Brain microvascular endothelial cell (primary cell): ENCODE results near the gene MAP3K7.

Experiments used
- DNase-seq: peaks from one replicate; pipeline ENCODE4 v3.0.0-alpha.2; 2020
- H3K27ac ChIP-seq: fragments of 250-450 bp; sonication (Bioruptor Pico); 2 replicates; pipeline ENCODE4 v1.5.1; 2020; ENCODE audit warnings: mild to moderate bottlenecking, moderate library complexity
- H3K27me3 ChIP-seq: fragments of 250-450 bp; sonication (Bioruptor Pico); replicated peaks from 2 replicates; pipeline ENCODE4 v1.5.1; 2020; ENCODE audit warnings: mild to moderate bottlenecking
- H3K36me3 ChIP-seq: fragments of 250-450 bp; sonication (Bioruptor Pico); replicated peaks from 2 replicates; pipeline ENCODE4 v1.5.1; 2020; ENCODE audit warnings: mild to moderate bottlenecking
- H3K4me3 ChIP-seq: 2 replicates; pipeline ENCODE4 v1.5.1; 2011; ENCODE audit warnings: low read depth, mild to moderate bottlenecking, control low read depth, low read length, moderate library complexity
- CTCF ChIP-seq: IDR thresholded peaks from 2 replicates; pipeline ENCODE4 v1.5.1; 2011; ENCODE audit warnings: low read depth, mild to moderate bottlenecking, moderate library complexity, low read length, control low read depth, inconsistent platforms; ENCODE audit errors: missing control alignments
- in situ Hi-C: cut with HindIII; loops from 2 replicates; pipeline ENCODE4 v1.10.0; 2017; ENCODE audit warnings: low sequenced_read_pairs, low pct_ligation_motif_present

The MAP3K7 gene

GRCh38 chr6:90500458-90500857, 86.4 kb downstream of the MAP3K7 start:
- in situ Hi-C loops: no loop called here
- Histone ChIP-seq H3K27ac (no peak overlapping the region), H3K4me3 (no peak overlapping the region), H3K27me3 (no peaks in the 10 kb centered on the region), H3K36me3 (no peaks in the 10 kb centered on the region)
- no peak for TF ChIP-seq CTCF
- no peak for DNase-seq

GRCh38 chr6:90497411-90497810, 89.5 kb downstream of the MAP3K7 start:
- no peak overlapping the region for H3K27ac ChIP-seq
- DNase-seq: no peak
- no peak overlapping the region for H3K4me3 ChIP-seq
- in situ Hi-C loops: loop anchor here (25.0 kb wide), 1 partner anchor 210 kb away; the partner anchor contains the start of gene BACH2
- no peaks in the 10 kb centered on the region for H3K36me3 ChIP-seq
- H3K27me3 ChIP-seq: no peaks in the 10 kb centered on the region
- TF ChIP-seq CTCF: no peak

GRCh38 chr6:90496258-90497016, 90.4 kb downstream of the MAP3K7 start:
- Histone ChIP-seq H3K4me3 (no peak overlapping the region), H3K27ac (no peak overlapping the region), H3K27me3 (no peaks in the 10 kb centered on the region), H3K36me3 (no peaks in the 10 kb centered on the region)
- in situ Hi-C loops: loop anchor here (25.0 kb wide), 1 partner anchor 209 kb away; the partner anchor contains the start of gene BACH2
- no peak for TF ChIP-seq CTCF
- DNase-seq: no peak

- TF ChIP-seq CTCF: no peak
- Histone ChIP-seq H3K27me3 (no peaks in the 10 kb centered on the region), H3K36me3 (no peaks in the 10 kb centered on the region), H3K27ac (no peak overlapping the region), H3K4me3 (no peak overlapping the region)
- DNase-seq: no peak
- in situ Hi-C loops: loop anchor here (25.0 kb wide), 1 partner anchor 208 kb away; the partner anchor contains the start of gene BACH2
These were observed 91.6 kb downstream of the MAP3K7 start for GRCh38 chr6:90495216-90495817.

- Histone ChIP-seq H3K27me3 (no peaks in the 10 kb centered on the region), H3K27ac (no peak overlapping the region), H3K4me3 (no peak overlapping the region), H3K36me3 (no peaks in the 10 kb centered on the region)
- TF ChIP-seq CTCF: no peak
- in situ Hi-C loops: loop anchor here (25.0 kb wide), 1 partner anchor 207 kb away; the partner anchor contains the start of gene BACH2
- DNase-seq: no peak
These were observed 92.6 kb downstream of the MAP3K7 start for GRCh38 chr6:90494067-90494780.
